HG03460 (cell line): Measurements from ENCODE around the gene LRP2.
"Not testable (repeated sequence)": the region's sequence is repeated elsewhere in the genome, so short reads cannot be mapped to it uniquely, and the experiment has no call there.

Experiments
- ATAC-seq: cut with Tn5 transposase; IDR thresholded peaks from one replicate; pipeline ENCODE4 v1.9.1; 2021; ENCODE audit not compliant: unreplicated experiment

LRP2 gene

DNA sequence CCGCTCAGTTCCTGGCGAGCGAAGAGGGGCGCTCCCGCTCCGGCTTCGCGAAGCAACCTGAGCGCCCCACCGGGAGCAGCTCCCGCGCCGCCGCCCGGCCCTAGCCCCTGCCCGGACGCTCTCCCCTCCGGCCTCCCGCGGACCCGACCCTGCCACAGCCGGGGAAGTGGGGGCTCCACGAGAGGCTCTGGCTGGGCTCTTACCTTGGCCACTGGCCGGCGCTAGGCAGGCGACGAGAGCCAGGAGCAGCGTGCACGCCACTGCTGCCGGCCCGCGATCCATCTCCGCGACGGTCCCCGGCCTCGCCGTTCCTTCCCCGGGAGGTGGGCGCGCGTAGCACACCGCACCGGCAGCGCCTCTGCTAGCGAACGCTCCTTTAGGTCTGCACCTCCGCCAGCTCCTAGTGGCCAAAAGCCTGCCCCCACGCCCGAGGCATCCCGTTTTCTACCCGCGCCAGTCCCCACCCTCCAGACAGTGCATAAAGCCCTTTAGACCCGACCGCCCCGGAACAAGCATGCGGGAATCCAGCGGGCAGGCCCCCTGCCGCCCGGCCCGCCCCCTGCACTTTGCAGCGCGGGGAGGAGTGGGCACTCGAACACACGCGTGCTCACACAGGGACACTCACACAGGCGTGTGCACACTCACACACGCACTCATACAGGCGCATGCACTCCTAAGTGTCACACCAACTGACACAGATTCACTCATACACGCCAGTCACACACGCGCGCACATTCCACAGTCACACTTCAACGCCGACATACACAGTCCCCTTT lies at the start of gene LRP2:
Gene LRP2, minus strand, starts transcription at position 417 of the 776 bp plus-strand sequence. Its CDS starts 135 bp downstream, at position 282.
- no peak for ATAC-seq

DNA sequence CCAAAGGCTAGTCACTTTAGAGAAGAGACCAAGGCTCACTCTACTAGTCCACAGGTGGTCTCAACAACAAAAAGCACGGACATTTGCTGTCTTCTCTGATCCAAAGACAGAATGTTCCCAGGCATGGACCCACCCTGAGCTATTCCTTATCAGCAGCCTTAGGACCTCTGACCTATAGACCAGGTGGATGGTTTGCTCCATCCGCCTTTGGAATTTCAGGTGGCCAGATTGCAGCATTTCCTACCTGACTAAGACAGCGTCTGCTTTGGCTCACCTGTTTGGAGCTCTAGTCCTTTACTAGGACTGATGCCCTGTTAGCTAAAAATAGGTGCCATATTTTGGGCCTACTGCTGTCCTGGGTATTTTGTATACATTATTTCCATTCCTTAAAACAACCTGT lies 44.6 kb upstream of the LRP2 start:
- no peak for ATAC-seq

DNA sequence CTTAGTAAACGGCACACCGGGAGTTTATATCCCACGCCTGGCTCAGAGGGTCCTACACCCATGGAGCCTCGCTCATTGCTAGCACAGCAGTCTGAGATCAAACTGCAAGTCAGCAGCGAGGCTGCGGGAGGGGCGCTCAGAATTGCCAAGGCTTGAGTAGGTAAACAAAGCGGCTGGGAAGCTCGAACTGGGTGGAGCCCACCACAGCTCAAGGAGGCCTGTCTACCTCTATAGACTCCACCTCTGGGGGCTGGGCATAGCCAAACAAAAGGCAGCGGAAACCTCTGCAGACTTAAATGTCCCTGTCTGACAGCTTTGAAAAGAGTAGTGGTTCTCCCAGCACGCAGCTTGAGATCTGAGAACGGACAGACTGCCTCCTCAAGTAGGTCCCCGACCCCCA lies 37.2 kb upstream of the LRP2 start:
- ATAC-seq, result not testable (repeated sequence)

DNA sequence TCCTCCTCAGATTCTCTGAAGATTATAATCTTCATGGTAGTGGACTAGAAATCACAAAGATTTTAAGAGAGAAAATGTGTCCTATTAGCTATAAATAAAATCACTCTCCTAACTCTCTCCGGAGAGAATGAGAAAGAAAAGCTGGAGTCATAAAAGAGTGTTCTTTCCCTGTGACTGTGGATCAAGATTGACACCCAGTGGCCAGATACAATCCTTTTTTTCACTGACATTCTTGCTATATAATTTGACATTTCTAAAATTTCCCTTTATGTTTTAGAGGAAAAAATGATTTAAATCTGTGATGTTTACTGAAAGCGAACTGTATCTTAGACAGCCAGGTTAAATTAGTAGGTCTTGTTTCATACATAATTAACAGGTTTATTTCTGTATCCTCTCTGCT lies 35.4 kb upstream of the LRP2 start:
- no peak for ATAC-seq

DNA sequence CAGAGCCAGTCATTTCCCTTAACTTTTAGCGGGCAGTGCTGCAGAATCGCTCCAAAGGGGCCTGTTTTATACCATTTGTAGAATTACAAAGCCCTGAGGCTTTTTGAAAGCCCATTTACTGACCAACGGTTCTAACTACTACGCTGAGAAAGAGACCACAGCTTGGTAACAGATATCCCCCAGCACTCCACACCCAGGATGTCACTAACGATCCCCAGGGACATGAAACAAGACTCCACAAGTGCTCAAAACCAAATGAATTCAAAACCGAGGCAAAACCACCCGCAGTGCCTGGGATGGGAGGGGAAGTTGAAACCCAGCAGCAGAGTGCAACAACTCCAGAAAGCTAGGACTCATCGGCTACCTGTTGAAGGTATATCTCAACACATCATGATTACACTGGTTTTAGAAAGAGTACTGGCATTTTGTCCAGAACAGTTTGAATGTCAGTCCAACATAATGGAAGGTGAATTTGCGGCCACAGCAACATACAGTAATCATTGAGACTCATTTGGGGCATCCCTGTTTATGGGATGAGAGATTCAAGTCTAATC lies 33.6 kb upstream of the LRP2 start:
- no peak for ATAC-seq

DNA sequence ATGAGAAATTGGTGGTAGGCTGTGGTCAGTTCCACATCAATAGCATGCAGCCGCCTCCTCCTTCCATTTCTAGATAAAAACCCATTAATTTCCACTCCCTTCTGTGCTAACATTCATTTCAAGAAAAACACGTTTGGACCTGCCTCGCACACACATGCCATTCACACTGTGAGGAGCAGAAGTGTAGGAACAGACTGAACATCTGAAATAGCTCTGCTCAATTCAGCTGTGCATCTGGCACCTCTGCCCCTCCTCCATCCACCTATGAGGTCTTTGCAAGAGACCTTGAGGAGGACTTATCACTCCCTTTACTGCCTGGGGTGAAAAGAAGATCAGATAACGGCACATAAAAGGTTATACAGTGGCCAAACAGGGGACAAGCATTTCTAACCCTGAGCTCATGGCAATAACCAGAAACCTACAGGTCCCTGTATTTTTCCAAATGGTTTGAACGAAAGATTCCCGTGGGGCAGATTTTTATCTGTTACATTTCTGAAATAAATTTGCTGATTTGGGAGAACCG lies 30.8 kb upstream of the LRP2 start:
- ATAC-seq, result no peak

DNA sequence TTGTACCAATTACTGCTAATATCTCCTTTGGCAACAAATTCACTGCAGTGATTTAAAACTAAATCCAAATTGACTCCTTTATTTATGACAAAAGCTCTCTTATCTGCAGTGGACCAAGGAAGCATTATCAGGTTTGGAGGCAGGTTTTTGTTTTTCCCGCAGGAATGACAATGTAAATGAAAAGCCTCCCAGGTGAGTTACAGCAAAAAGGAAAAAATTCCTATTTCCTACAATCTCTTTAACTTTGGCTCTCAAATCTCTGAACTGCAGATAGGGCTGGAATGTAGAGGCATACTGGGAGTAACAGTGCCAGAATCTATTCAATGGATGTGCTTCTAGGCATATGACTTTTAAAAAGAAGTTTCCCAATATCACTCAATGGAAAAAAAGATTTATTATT lies 28.9 kb upstream of the LRP2 start:
- no peak for ATAC-seq

DNA sequence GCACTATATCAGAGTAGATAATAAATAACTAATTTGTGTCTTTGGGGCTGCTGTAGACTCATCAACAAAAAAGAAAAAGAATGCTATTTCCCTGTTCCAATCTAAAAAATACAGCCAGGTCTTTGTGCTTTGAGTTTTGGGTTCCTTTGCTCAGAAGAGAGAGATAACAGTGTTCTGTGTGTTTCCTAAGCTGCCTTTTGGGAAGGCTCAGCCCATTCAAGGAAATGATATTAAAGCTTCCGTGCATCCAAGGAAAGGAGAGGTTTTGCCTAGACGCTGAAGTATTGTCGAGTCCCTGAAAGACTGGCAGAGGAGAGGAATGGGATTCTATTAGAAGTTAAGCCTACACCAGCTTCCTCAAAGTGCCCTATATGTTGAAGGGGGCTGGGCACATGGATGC lies 25.8 kb upstream of the LRP2 start:
- no peak for ATAC-seq

DNA sequence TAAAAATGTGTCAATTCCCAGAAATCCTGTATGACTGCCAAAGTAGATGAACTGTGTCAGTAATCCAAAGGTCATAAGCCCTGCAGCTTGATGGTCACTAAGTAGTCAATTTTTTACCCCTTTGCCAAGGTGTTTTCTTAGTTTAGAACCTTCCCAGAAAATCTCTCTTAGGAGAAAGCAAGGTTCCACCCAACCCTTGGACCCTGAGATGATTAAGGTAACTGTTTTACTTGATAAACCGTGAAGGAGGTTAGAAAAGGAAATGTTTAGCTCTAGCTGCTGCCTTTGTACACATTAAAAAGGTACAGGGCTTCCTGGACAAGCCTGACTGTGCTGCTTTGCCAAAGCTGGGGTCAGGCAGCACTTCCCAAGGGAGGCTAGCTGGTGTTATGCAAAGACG lies 24.4 kb upstream of the LRP2 start:
- ATAC-seq, result no peak

DNA sequence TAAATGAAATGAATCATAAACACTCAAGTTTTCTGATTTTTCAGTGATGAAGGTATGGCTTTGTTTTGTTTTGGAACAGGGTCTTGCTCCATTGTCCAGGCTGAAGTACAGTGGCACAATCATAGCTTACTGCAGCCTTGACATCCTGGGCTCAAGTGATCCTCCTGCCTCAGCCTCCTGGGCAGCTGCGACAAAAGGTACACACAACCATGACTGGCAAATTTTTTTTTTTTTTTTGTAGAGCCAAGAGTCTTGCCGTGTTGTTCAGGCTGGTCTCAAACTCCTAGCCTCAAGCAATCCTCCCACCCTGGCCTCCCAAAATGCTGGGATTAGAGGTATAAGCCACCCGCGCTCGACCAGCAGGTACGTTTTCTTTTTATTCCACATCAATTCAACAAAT lies 22.5 kb upstream of the LRP2 start:
- no peak for ATAC-seq

DNA sequence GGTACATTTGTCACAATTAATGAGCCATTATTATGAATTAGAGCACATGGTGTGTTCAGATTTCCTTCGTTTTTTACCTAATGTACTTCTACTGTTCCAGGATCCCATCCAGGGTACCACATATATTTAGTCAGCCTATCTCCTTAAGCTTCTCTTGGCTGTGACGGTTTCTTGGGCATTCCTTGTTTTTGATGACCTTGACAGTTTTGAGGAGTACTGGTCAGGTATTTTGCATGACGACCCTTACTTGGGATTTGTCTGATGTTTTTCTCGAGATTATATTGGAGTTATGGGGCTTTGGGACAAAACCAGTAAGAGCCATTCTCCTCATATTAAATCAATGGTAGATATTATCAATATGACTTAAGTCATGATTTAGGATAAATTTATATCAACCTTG lies 10.2 kb upstream of the LRP2 start:
- ATAC-seq, result no peak

DNA sequence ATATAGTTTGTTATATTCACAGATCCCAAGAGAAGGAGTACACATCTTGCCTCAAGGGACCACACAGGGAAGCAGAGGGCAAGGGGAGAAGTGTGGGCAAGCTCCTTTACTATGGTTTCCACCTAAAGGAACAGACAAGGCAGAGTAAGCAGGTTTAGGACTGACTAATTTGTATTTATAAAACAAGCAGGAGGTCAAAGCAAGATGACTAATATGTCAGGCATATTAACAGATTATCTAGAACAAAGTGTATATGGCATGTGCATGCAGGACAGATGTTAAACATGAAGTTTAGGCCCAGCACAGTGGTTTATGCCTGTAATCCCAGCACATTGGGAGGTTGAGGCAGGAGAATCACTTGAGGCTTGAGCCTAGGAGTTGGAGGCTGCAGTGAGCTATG lies 3.7 kb upstream of the LRP2 start:
- ATAC-seq, result no peak

DNA sequence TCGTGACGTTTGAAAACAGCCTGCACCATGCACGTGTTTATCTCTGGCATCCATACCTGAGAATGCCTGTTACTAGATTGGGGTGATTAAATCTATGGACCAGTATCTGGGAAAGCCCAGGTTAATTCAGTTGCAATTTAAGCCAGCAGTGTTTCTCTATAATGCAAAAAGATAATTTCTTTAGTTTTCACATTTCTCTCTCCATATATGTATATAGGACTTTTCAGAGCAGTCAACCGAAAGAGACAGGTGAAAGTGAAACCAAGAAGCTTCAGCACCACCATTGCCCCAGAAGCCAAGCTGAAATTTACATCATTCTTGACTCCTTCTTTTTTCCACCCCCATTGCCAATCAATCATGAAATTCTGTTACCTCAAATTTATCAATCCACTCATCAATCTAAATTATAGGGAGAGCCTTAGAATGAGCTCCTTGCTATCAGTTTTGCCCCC lies 2.7 kb upstream of the LRP2 start:
- peak; percentile 65 for ATAC-seq

DNA sequence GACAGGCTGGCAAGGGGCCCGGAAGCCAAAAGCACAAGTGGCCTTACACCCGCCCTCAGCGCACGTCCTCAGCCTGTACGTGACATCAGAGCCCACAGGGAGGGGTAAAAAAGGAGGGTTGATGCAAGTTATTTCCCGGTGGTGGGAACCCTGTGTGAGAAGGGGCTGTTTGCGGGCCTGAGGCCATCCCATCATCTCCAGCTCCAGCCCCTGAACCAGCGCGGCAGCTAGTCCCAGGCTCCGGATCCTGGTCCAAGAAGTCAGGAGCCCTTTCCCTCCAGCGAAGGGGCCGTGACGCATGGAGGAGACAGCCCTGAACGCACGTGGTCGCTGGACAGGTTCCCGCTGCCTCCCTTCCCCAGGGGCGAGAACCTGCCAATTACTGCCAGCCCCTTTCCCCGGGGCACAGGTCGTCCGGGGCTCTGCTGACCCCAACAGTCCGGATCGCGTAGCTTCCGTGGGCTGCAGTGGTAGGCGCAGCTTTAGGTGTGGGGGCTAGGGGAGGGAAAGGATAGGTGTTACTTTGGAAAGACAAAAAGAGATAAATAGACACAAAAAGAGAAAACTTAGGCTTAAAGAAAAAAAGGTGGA lies 1.3 kb upstream of the LRP2 start:
- ATAC-seq, result peak; percentile 44

DNA sequence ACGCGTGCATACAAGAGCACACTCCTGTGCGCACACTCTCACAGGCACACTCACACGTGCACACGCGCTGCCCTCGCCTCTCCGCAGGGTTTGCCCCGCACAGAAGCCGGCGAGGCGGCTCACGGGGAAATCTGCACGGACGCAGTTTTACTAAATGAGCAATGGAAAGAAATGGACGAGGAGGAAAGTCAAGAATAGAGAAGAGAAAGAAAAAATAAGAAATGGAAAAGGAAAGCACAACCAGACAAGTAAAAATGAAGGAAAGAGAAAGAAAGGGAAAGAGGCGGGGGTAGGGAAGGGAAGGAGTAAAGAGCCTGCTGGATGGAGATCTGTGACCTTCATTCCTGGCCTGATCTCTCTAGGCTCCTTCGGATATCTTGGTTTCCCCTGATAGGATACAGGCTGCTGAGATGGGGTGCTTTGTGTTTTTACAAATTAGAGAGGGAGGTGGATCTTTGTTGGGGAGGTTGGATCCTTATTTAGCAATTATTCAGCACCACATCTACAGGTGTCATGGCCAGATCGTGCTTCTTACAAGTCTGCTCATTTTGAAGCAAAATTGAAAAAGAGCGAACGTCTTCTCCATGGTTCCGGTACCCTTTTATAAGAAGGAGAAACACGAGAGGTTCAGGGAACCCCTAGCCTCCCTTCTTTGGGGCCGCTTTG lies 693 bp upstream of the LRP2 start:
- no peak for ATAC-seq

DNA sequence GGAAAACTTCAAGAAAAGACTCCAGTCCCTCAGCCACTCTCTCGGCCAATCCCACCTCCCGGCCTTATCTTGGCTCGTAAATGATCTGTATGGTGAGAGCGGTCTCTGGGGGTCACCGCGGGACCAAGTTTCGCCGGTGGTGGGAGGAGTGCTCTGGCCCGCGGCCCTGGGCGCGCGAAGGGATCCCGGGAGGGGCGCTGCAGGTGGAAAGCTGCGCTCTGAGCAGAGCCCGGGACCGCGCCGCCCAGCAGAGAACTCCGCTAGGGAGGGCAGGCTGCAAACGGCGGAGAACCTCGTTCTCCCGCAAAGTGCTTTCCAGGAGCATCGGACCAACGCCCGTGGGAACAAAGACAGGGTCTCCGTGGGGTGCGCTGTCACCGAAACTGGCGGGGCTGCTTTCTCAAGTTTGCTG lies 622 bp downstream of the LRP2 start:
- ATAC-seq, result no peak

DNA sequence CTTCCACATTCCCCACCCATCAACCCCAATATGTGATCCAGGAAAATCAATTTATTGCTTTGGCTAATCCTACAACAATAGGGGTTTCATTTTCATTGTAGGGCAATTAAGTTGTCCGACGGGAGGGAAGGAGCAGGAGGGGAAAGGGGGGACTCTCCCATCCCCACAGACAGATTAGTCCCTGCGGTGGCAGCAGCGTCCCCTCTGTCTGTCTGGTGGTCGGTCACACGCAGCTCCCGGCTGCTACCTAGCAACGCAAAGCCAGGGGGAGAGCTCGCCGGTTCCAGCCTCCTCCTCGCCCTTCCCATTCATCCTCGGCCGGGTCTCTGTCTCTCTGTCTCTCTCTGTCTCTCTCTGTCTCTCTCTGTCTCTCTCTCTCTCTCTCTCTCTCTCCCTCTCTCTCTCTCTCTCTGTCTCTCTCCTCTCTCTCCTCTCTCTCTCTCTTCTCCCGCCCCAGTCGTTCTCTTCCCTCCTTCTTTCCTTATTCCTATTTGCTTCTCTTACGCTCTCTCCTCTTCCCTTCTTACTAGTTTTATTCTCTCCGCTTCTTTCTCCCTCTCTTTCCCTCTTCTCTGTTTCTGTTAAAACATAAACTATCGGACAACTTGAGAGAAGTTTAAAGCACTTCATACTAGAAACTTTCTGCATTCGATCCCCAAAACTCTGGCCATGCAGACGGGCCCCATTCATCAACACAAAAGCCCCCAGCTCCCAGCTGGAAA lies 1.2 kb downstream of the LRP2 start:
- no peak for ATAC-seq

DNA sequence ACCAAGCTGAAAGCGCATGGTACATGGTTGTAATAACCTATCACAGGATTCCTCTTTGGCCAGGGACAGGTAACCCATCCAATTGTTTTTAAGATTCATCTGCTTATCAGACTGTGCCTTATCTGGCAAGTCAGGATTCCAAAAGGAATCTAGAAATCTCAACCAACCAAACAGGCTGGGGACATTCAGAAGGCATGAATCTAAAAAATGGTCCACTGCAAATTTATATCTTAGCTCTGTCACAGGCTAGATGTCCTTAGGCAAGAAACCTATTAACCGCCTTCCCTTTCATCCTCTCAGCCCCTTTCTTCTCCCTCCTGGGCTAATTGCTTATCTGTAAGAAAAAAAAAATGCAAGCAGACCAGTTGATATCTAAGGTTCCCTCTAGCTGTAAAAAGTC lies 4.3 kb downstream of the LRP2 start:
- no peak for ATAC-seq

DNA sequence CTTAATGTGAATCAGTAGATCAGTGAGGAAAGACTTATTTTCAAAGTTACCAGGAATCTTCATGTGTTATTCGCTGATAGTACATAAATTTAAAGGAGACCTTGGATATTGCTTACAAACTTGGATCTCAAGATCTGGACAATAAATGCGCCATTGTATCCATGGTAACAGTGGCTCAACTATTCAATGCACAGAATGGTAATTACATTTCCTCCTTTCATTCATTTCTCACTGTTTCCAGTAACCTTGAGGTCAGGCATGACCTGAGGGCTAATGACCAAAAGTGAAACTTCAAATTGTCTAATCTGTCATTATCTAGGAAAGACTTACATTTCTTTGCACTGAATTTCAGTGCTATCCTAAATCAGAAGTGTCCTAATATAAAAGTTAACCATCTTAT lies 8.1 kb downstream of the LRP2 start:
- ATAC-seq, result no peak

DNA sequence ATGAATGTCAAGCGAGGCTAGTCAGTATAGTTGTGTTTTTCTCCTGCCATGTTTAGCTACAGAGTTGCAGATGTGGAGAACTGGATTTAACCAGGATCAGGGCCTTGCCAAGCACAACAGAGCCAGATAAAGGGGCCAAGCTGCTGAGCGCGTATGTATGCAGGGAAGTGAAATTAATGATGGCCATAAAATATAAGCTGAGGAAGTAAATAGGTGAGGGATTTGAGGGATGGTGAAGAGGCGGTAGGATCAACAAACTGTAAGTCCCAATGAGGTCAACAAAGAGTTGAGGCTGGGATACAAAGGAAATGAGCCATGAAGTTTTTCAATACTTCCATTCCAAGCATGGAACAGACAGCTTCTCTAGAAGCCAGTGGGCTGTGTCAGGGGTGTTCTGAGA lies 10.6 kb downstream of the LRP2 start:
- ATAC-seq, result no peak

DNA sequence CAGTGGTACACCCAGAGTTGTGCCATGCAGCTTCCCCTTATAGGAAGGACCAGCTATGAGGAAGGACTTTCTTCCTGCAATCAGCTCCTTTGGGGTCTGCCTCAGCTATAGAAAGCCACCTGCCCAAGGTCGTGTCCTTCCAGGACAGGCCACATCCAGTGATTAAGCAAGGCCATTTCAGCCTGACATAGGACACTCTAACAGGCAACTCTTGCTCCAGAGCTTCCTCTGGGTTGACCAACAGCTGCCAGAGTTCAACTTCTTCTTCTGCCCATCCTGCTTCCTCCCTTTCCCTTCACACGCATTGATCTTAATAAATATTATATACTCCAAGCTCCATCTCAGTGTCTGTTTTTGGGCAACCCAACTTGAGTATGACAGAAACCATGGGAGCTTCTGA lies 12.8 kb downstream of the LRP2 start:
- ATAC-seq, result no peak
